IPS-20b (cell line): ENCODE measurements around the gene DGCR2.
"Not testable (repeated sequence)": the region's sequence is repeated elsewhere in the genome, so short reads cannot be mapped to it uniquely, and the experiment has no call there.

Experiments used
- H3K27ac ChIP-seq: one replicate; pipeline ENCODE4 v1.5.1; 2013; ENCODE audit warnings: low read length
- H3K27me3 ChIP-seq: 2 replicates; pipeline ENCODE4 v1.6.1; 2013; ENCODE audit warnings: mild to moderate bottlenecking, low read length, inconsistent platforms; ENCODE audit not compliant: insufficient read depth
- H3K36me3 ChIP-seq: 2 replicates; pipeline ENCODE4 v1.6.1; 2013; ENCODE audit warnings: low read depth, mild to moderate bottlenecking, inconsistent platforms, low read length, moderate library complexity; ENCODE audit not compliant: insufficient read depth
- H3K4me1 ChIP-seq: 2 replicates; pipeline ENCODE4 v1.6.1; 2013; ENCODE audit warnings: mild to moderate bottlenecking, control low read depth, inconsistent platforms, low read length, moderate library complexity; ENCODE audit not compliant: insufficient read depth
- H3K4me3 ChIP-seq: 2 replicates; pipeline ENCODE4 v1.5.1; 2013; ENCODE audit warnings: mild to moderate bottlenecking, low read length, inconsistent platforms
- H3K9ac ChIP-seq: 2 replicates; pipeline ENCODE4 v1.6.1; 2013; ENCODE audit warnings: low read depth, mild to moderate bottlenecking, inconsistent platforms, low read length, moderate library complexity
- H3K9me3 ChIP-seq: 2 replicates; pipeline ENCODE4 v1.6.1; 2013; ENCODE audit warnings: mild to moderate bottlenecking, low read depth, low read length, inconsistent platforms; ENCODE audit not compliant: insufficient read depth

DGCR2 gene

GRCh38 chr22:19060356-19061009 lies 61.7 kb downstream of the DGCR2 start:
- no peaks in the 10 kb centered on the region for H3K9me3 ChIP-seq
- H3K4me1 ChIP-seq: no peaks in the 10 kb centered on the region
- peaks cover 92% of the 10 kb centered on the region for H3K36me3 ChIP-seq
- H3K4me3 ChIP-seq: no peak overlapping the region
- H3K9ac ChIP-seq: no peak overlapping the region
- no peaks in the 10 kb centered on the region for H3K27me3 ChIP-seq
- H3K27ac ChIP-seq: no peak overlapping the region

GRCh38 chr22:19059481-19060278 lies 62.5 kb downstream of the DGCR2 start:
- Histone ChIP-seq H3K27me3 (no peaks in the 10 kb centered on the region), H3K36me3 (peaks cover 88% of the 10 kb centered on the region), H3K9ac (no peak overlapping the region), H3K4me3 (no peak overlapping the region), H3K4me1 (no peaks in the 10 kb centered on the region), H3K27ac (no peak overlapping the region), H3K9me3 (no peaks in the 10 kb centered on the region)

GRCh38 chr22:19058713-19059451 lies 63.3 kb downstream of the DGCR2 start:
- Histone ChIP-seq H3K27me3 (no peaks in the 10 kb centered on the region), H3K4me1 (no peaks in the 10 kb centered on the region), H3K4me3 (no peak overlapping the region), H3K36me3 (peaks cover 87% of the 10 kb centered on the region), H3K9me3 (no peaks in the 10 kb centered on the region), H3K9ac (no peak overlapping the region), H3K27ac (no peak overlapping the region)

- no peak overlapping the region for H3K4me3 ChIP-seq
- no peaks in the 10 kb centered on the region for H3K4me1 ChIP-seq
- H3K27ac ChIP-seq: no peak overlapping the region
- H3K9ac ChIP-seq: no peak overlapping the region
- H3K27me3 ChIP-seq: no peaks in the 10 kb centered on the region
- H3K9me3 ChIP-seq: no peaks in the 10 kb centered on the region
- H3K36me3 ChIP-seq: peaks cover 88% of the 10 kb centered on the region
Measured at GRCh38 chr22:19057999-19058491, 64.2 kb downstream of the DGCR2 start.

DNA sequence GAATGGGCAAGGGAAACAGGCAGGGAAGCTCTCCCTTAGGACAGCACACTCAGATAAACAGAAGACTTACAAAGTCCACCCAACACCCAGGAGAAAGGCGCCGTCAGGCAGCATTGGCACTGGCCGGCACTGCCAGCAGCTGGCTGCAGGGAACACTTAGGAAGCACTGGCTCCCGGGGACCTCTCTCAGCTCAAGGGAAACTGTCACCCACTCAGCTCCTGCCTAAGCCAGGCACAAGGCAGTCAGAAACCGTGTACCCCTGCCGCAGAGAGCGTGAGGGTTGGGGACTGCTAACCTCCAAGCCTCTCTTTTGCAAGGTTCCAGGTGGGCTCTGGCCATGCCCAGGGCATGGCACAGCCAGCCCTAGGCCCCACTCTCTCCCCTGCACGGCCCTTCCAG lies 64.7 kb downstream of the DGCR2 start:
- peaks cover 88% of the 10 kb centered on the region for H3K36me3 ChIP-seq
- H3K4me1 ChIP-seq: no peaks in the 10 kb centered on the region
- H3K27ac ChIP-seq: no peak overlapping the region
- no peak overlapping the region for H3K9ac ChIP-seq
- no peaks in the 10 kb centered on the region for H3K9me3 ChIP-seq
- no peaks in the 10 kb centered on the region for H3K27me3 ChIP-seq
- H3K4me3 ChIP-seq: no peak overlapping the region

DNA sequence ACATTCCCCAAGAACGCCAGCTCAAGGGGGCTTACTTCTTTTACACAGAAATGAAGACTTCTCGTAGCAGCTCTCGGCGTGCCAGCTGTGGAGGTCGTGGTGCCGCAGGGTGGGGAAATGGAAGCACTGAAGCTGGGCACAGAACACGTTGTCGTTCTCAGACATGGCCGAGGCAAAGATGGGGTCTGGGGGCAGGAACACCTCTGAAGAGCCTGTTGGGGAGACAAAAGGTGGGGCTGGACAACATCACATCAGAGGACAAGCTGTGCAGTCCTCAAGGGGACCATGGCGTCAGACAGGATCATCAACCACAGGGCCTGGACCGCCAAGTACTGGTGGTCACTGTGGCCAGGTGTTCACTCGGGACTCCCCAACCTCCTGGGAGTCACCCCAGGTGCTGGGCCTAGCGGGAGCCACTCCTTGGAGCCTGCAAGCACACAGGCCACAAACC lies 65.2 kb downstream of the DGCR2 start:
- Histone ChIP-seq H3K9ac (no peak overlapping the region), H3K4me1 (no peaks in the 10 kb centered on the region), H3K9me3 (no peaks in the 10 kb centered on the region), H3K4me3 (no peak overlapping the region), H3K27ac (no peak overlapping the region), H3K27me3 (no peaks in the 10 kb centered on the region), H3K36me3 (peaks cover 88% of the 10 kb centered on the region)

DNA sequence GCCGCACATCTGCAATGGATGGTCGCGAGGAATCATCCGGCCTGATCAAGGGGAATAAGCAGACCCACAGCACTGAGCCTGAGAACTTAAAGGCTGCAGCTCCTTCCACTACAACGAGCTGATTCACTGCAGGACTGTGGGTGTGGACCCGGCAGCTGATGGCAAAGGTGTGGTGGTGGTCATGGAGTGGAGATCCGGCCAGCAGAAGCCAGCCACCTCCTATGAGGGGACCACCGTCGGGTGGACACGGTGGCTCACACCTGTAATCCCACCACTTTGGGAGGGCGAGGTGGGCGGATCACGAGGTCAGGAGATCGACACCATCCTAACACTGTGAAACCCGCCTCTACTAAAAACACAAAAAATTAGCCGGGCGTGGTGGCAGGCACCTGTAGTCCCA lies 66.4 kb downstream of the DGCR2 start:
- H3K27ac ChIP-seq: no peak overlapping the region
- no peaks in the 10 kb centered on the region for H3K4me1 ChIP-seq
- H3K27me3 ChIP-seq: no peaks in the 10 kb centered on the region
- no peak overlapping the region for H3K4me3 ChIP-seq
- no peak overlapping the region for H3K9ac ChIP-seq
- H3K36me3 ChIP-seq: peaks cover 81% of the 10 kb centered on the region
- no peaks in the 10 kb centered on the region for H3K9me3 ChIP-seq

DNA sequence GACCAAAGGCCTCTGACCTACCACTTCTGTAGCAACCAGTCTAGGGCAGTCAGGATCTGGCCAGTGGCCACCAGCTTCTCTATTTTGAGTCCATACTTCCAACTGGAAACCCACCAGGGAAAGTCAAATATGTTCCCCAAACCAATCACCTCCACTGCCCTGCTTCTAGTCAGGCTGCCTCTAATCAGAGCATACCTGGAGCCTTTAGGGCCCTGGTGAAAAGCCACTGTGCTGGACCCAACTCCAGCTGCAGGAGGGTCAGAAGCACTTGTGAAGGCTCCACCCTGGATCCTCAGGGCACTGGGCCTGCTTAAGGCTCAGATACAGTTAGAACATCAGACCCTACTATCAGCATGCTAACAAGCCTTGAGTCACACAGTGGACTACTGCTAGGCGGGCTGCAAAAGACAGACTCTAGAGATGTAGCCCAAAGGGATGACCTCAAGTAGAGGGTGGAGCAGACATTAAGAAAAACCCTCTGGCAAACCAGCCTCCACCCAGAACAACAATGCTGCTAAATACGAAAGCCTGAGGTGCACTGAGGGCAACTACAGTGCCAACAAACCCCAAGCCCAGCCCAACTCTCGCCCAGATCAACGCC lies 69.2 kb downstream of the DGCR2 start:
- Histone ChIP-seq H3K27me3 (no peaks in the 10 kb centered on the region), H3K4me1 (no peaks in the 10 kb centered on the region), H3K27ac (no peak overlapping the region), H3K4me3 (no peak overlapping the region), H3K36me3 (peaks cover 79% of the 10 kb centered on the region), H3K9ac (no peak overlapping the region), H3K9me3 (no peaks in the 10 kb centered on the region)

GRCh38 chr22:19051381-19052072 lies 70.7 kb downstream of the DGCR2 start:
- no peaks in the 10 kb centered on the region for H3K27me3 ChIP-seq
- no peaks in the 10 kb centered on the region for H3K4me1 ChIP-seq
- no peak overlapping the region for H3K4me3 ChIP-seq
- no peak overlapping the region for H3K9ac ChIP-seq
- no peak overlapping the region for H3K27ac ChIP-seq
- H3K36me3 ChIP-seq: peaks cover 80% of the 10 kb centered on the region
- no peaks in the 10 kb centered on the region for H3K9me3 ChIP-seq

DNA sequence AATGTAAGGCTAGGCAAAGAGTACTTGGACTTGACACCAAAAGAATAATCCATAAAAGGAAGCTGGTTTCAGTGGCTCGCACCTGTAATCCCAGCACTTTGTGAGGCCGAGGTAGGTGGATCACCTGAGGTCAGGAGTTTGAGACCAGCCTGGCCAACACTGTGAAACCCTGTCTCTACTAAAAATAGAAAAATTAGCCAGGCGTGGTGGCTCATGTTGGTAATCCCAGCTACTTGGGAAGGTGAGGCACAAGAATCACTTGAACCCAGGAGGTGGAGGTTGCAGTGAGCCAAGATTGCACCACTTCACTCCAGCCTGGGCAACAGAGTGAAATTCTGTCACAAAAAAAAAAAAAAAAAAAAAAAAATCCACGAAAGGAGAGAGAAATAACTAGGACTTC lies 71.4 kb downstream of the DGCR2 start:
- H3K27ac ChIP-seq, H3K4me1 ChIP-seq, H3K27me3 ChIP-seq, H3K4me3 ChIP-seq, H3K9ac ChIP-seq, H3K9me3 ChIP-seq: not testable (repeated sequence)
- H3K36me3 ChIP-seq: peaks cover 82% of the 10 kb centered on the region

DNA sequence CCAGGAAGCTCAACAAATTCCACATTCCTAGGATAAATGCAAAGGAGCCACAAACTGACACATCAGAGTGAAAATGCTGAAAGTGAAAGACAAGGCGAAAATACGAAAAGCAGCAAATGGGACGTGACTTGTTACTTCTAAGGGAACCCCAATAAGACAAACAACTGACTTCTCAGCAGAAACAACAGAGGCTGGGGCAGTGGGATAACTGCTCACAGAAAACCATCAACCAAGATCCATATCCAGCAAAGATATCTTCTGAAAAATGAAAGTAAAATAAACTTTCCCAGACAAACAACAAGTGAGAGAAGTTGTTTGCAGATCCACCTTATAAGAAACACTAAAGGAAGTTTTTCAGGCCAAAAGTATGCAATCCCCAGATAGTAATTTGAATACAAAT lies 72.1 kb downstream of the DGCR2 start:
- Histone ChIP-seq H3K4me3 (no peak overlapping the region), H3K27ac (no peak overlapping the region), H3K36me3 (peaks cover 82% of the 10 kb centered on the region), H3K9me3 (no peaks in the 10 kb centered on the region), H3K9ac (no peak overlapping the region), H3K4me1 (no peaks in the 10 kb centered on the region), H3K27me3 (no peaks in the 10 kb centered on the region)
